ENCODE measurements around the gene SMIM1. TPM values are rescaled to one million over a fixed set of nuclear protein-coding genes. Genes with fewer than 3 reads are reported as not detected.

The SMIM1 gene
- total RNA-seq, 3 donors from 2014 or later (not counting 1 experiment from before 2014, with no cell fraction given): 0.78 to 2.6 (median 1.6) TPM

DNA sequence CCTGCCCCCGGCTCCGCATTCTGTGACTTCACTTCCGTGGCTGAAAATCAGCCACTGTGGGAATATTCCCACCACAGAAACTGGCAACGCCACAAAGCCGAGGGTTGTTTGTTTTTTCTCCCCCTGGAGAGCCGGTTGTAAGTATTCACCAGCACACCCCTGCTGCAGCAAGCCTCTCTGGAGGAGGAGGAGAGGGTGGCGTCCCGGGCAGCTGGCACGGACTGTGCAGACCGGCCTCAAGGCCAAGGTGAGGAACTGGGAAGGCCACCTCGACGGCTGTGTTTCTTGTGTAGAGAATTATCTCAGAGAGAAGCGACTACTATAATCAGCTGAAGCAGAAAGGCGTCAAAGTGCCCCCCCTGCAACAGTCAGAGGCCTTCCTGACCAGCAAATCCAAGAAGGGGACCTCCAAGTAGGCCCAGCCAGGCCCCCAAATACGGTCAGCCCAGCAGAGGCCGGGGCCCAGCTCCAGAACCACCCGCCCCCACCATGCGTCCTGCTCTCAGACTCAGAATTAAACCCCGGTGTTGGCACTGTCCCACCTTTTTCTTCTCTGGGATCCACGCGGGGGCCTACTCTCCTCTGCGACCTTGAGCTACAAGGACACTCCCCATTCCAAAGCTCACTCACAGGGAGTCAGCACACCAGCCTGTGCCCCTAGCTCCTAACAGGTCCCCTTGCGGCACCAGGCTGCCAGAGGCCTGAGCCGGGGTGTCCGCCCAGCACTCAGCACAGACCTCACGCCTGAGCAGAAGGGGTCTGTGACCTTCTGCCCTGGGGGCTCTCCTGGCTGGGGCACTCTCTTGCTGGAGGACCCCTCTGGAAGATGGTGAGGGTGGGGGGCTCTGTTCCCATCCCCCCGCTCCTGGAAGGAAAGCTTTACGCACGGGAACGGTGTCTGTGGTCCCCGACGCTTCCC is 1.2 kb upstream of the SMIM1 start:
- DNase-seq: no peak

DNA sequence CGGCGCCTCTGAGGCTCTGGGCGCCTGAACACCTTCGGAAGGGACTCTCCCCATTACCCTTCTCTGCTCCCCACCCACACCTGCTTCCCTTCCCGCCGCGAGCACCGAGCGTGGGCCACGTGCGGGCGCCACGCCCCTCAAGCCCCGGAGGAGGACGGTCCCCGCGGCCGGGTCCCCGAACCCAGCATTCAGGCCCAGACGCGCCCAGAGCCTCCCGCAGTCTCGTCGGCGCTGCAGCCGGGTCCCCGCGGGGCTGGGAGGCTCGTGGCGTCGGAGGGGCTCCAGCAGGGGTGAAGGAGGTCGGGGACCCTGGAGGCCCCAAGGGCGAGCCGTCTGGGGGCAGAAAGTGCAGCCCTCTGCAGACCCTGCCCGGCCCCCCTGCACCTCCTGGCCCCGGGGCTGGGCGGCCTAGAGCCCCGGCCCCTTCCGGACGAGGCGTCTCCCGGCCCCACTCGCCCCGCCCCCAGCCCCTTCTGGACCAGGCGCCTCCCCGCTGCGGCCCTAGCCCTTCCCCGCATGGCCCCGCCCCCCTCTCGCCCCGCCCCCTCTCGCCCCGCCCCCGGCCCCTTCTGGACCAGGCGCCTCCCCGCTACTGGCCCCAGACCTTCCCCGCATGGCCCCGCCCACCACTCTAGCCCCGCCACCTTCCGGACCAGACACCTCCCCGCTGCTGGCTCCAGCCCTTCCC is 378 bp upstream of the SMIM1 start:
- no peaks in the 10 kb centered on the region for H3K36me3 Mint-ChIP-seq
- peaks cover 31% of the 10 kb centered on the region for H3K4me1 ChIP-seq (ENCODE audit: control insufficient read depth, insufficient read depth, low read length)
- peak overlapping the region; percentile 43 for H3K4me3 ChIP-seq (ENCODE audit: low read length)
- no peaks in the 10 kb centered on the region for H3K27me3 ChIP-seq (ENCODE audit: control insufficient read depth, insufficient read depth, low read length)
- peak; percentile 77 to 89 for DNase-seq
- TF ChIP-seq, protein P1, sequence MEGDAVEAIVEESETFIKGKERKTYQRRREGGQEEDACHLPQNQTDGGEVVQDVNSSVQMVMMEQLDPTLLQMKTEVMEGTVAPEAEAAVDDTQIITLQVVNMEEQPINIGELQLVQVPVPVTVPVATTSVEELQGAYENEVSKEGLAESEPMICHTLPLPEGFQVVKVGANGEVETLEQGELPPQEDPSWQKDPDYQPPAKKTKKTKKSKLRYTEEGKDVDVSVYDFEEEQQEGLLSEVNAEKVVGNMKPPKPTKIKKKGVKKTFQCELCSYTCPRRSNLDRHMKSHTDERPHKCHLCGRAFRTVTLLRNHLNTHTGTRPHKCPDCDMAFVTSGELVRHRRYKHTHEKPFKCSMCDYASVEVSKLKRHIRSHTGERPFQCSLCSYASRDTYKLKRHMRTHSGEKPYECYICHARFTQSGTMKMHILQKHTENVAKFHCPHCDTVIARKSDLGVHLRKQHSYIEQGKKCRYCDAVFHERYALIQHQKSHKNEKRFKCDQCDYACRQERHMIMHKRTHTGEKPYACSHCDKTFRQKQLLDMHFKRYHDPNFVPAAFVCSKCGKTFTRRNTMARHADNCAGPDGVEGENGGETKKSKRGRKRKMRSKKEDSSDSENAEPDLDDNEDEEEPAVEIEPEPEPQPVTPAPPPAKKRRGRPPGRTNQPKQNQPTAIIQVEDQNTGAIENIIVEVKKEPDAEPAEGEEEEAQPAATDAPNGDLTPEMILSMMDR (IDR thresholded peaks at IDR 0.05): no peak
- H3K27ac Mint-ChIP-seq: no peak overlapping the region
- under 1% methylated on average over 51 of the region's 61 CpGs for whole genome bisulfite sequencing (ENCODE audit: insufficient coverage)
- peak; percentile 90 to 93 (median 93) for ATAC-seq
- H3K9me3 Mint-ChIP-seq: no peaks in the 10 kb centered on the region
- H3K4me1 Mint-ChIP-seq: peaks cover 0 to 16% of the 10 kb centered on the region in 2 donors
- no peaks in the 10 kb centered on the region for H3K27me3 Mint-ChIP-seq (ENCODE audit: low read depth in 2 of 2)
- H3K36me3 ChIP-seq (ENCODE audit: control insufficient read depth, insufficient read depth, low read length): no peaks in the 10 kb centered on the region
- H3K27ac ChIP-seq (ENCODE audit: low read length): no peak overlapping the region
- H3K4me3 Mint-ChIP-seq: peak overlapping the region; percentile 57
- no peaks in the 10 kb centered on the region for H3K9me3 ChIP-seq (ENCODE audit: control insufficient read depth, insufficient read depth, low read length)
- intact Hi-C loops (cut with micrococcal nuclease): loop anchor here (5.0 kb wide), 1 partner anchor 130 kb away; the partner anchor contains the start of gene C1orf174

More for the DNA sequence above, 1.2 kb upstream of the SMIM1 start:
- Mint-ChIP-seq H3K27me3 (ENCODE audit: low read depth in 2 of 2) (peaks cover 0 to 2% of the 10 kb centered on the region in 2 donors), H3K4me3 (peak overlapping the region; percentile 60), H3K36me3 (no peaks in the 10 kb centered on the region), H3K9me3 (no peaks in the 10 kb centered on the region), H3K27ac (no peak overlapping the region), H3K4me1 (peaks cover 0 to 16% of the 10 kb centered on the region in 2 donors)
- 74% methylated on average over 31 of the region's 32 CpGs for WGBS (ENCODE audit: insufficient coverage)
- TF ChIP-seq, protein P1 (IDR thresholded peaks at IDR 0.05): no peak
- no peaks in the 10 kb centered on the region for H3K9me3 ChIP-seq (ENCODE audit: control insufficient read depth, insufficient read depth, low read length)
- intact Hi-C loops (cut with micrococcal nuclease): loop anchor here (5.0 kb wide), 1 partner anchor 131 kb away; the partner anchor contains the start of gene C1orf174
- no peak overlapping the region for H3K27ac ChIP-seq (ENCODE audit: low read length)
- H3K4me3 ChIP-seq (ENCODE audit: low read length): peak overlapping the region; percentile 43
- no peak for ATAC-seq
- H3K4me1 ChIP-seq (ENCODE audit: control insufficient read depth, insufficient read depth, low read length): peaks cover 31% of the 10 kb centered on the region
- H3K36me3 ChIP-seq (ENCODE audit: control insufficient read depth, insufficient read depth, low read length): no peaks in the 10 kb centered on the region
- no peaks in the 10 kb centered on the region for H3K27me3 ChIP-seq (ENCODE audit: control insufficient read depth, insufficient read depth, low read length)

DNA sequence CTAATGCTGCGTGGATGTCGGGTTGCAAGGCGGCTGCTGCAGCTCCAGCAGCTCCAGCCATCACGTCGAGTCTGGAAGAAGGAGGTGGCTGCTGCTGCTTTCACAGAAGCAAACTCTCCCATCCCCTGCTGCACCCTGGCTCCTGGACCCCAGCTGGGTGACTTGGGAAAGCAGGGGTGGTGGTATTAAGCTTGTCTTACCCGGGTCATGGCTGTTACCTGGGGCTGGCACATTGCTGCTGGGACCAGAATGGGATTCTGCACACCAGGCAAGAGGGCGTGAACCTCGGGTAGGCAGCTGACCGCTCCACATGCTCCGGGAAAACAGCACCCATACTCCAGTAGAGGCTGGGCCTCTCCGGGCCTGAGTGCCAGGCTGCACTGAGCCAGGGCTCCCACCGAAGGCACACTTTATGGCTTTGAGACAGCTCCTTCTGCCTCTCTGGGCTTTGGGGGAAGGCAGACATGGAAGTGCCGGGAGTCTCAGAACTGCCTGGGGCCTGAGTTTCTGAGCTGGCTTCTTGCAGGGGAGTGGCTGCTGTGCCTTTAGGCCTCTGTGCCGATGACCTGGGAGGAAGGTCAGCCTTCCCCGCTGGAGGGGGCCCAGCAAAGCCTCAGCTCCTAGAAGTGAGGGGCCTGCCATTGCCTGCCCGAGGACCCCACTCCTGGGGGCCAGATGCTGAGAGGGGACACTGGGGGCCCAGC is 1.2 kb downstream of the SMIM1 start:
- ATAC-seq (no peak), DNase-seq (peak in 1 of 2 donors; percentile 30)
- H3K4me1 ChIP-seq (ENCODE audit: control insufficient read depth, insufficient read depth, low read length): peaks cover 31% of the 10 kb centered on the region
- H3K36me3 ChIP-seq (ENCODE audit: control insufficient read depth, insufficient read depth, low read length): no peaks in the 10 kb centered on the region
- H3K27ac Mint-ChIP-seq: peak overlapping the region in 1 of 2 donors; percentile 56
- intact Hi-C loops (cut with micrococcal nuclease): loop anchor here (5.0 kb wide), 1 partner anchor 129 kb away; the partner anchor contains the start of gene C1orf174
- no peaks in the 10 kb centered on the region for H3K27me3 ChIP-seq (ENCODE audit: control insufficient read depth, insufficient read depth, low read length)
- WGBS (ENCODE audit: insufficient coverage): 91% methylated on average over 16 of the region's 16 CpGs
- H3K4me3 ChIP-seq (ENCODE audit: low read length): no peak overlapping the region
- H3K9me3 Mint-ChIP-seq: no peaks in the 10 kb centered on the region
- H3K9me3 ChIP-seq (ENCODE audit: control insufficient read depth, insufficient read depth, low read length): no peaks in the 10 kb centered on the region
- peaks cover 0 to 16% of the 10 kb centered on the region in 2 donors for H3K4me1 Mint-ChIP-seq
- TF ChIP-seq, protein P1 (IDR thresholded peaks at IDR 0.05): no peak
- no peaks in the 10 kb centered on the region for H3K27me3 Mint-ChIP-seq (ENCODE audit: low read depth in 2 of 2)
- H3K27ac ChIP-seq (ENCODE audit: low read length): no peak overlapping the region
- H3K4me3 Mint-ChIP-seq: peak overlapping the region; percentile 47
- no peaks in the 10 kb centered on the region for H3K36me3 Mint-ChIP-seq

Data from natural killer cell (primary cell).